IMR-90 (cell line): ENCODE measurements around the gene SERPINA3. TPM values are rescaled to one million over a fixed set of nuclear protein-coding genes. Genes with fewer than 3 reads are reported as not detected.

ENCODE experiments used
- ATAC-seq: fragments of 200-7000 bp; cut with Tn5 transposase; 2 replicates; pipeline ENCODE4 v1.9.1; 2020; ENCODE audit warnings: low read depth, mild to moderate bottlenecking, moderate library complexity
- BruUV-seq: library from RNA; stranded (reverse); fragments of 400-500 nt; replicated peaks from 2 replicates; lab custom pipeline; 2021; lab: Mats Ljungman, UMichigan
- CTCF ChIA-PET: fragments of 300-600 bp; formaldehyde crosslinking; extraction: SDS; loops from one replicate; lab custom pipeline; 2021; ENCODE audit warnings: antibody characterized with exemption; lab: Yijun Ruan, JAX
- POLR2A ChIA-PET: fragments of 300-600 bp; sonication (Branson Sonifier 250); formaldehyde crosslinking; loops from one replicate; lab custom pipeline; 2022; ENCODE audit warnings: antibody characterized with exemption; ENCODE audit not compliant: unreplicated experiment; lab: Charles Lee
- DNase-seq: peaks from one replicate; pipeline ENCODE4 v3.0.0; 2013
- H2AFZ ChIP-seq: replicated peaks from 2 replicates; pipeline ENCODE3; 2013; ENCODE audit warnings: low read length, mild to moderate bottlenecking; ENCODE audit not compliant: poor library complexity
- H2AK5ac ChIP-seq: 2 replicates; pipeline ENCODE4 v1.6.1; 2013; ENCODE audit warnings: low read depth, low read length, inconsistent platforms
- H2AK9ac ChIP-seq: replicated peaks from 2 replicates; pipeline ENCODE3; 2013; ENCODE audit warnings: mild to moderate bottlenecking, low read depth, low read length, moderate library complexity; ENCODE audit not compliant: poor library complexity
- H2BK120ac ChIP-seq: 2 replicates; pipeline ENCODE4 v1.6.1; 2013; ENCODE audit warnings: low read depth, low read length, inconsistent platforms
- H2BK15ac ChIP-seq: 3 replicates; pipeline ENCODE4 v1.6.1; 2013; ENCODE audit warnings: low read depth, low read length, inconsistent platforms
- H2BK20ac ChIP-seq: 2 replicates; pipeline ENCODE4 v1.6.1; 2013; ENCODE audit warnings: low read depth, mild to moderate bottlenecking, inconsistent platforms, low read length, moderate library complexity
- H2BK5ac ChIP-seq: 2 replicates; pipeline ENCODE4 v1.6.1; 2013; ENCODE audit warnings: mild to moderate bottlenecking, low read depth, low read length, inconsistent platforms; ENCODE audit not compliant: poor library complexity, severe bottlenecking
- H3K14ac ChIP-seq: replicated peaks from 2 replicates; pipeline ENCODE4 v1.6.1; 2013; ENCODE audit warnings: low read depth, low read length, inconsistent platforms
- H3K18ac ChIP-seq: 2 replicates; pipeline ENCODE4 v1.6.1; 2013; ENCODE audit warnings: low read depth, low read length, control low read depth
- H3K23ac ChIP-seq: 2 replicates; pipeline ENCODE4 v1.6.1; 2013; ENCODE audit warnings: low read depth, low read length, inconsistent platforms
- H3K27ac ChIP-seq: 2 replicates; pipeline ENCODE4 v1.5.1; 2013; ENCODE audit warnings: mild to moderate bottlenecking, control low read depth, low read length; ENCODE audit not compliant: insufficient read depth
- H3K27me3 ChIP-seq: 2 replicates; pipeline ENCODE4 v1.6.1; 2013; ENCODE audit warnings: low read length; ENCODE audit not compliant: control insufficient read depth, insufficient read depth
- H3K36me3 ChIP-seq: 2 replicates; pipeline ENCODE4 v1.6.1; 2013; ENCODE audit warnings: low read length, mixed read lengths; ENCODE audit not compliant: control insufficient read depth, insufficient read depth
- H3K4ac ChIP-seq: 2 replicates; pipeline ENCODE4 v1.6.1; 2013; ENCODE audit warnings: low read depth, low read length, inconsistent platforms
- H3K4me1 ChIP-seq: 2 replicates; pipeline ENCODE4 v1.6.1; 2013; ENCODE audit warnings: low read length, mixed read lengths; ENCODE audit not compliant: control insufficient read depth, insufficient read depth
- H3K4me2 ChIP-seq: 2 replicates; pipeline ENCODE4 v1.6.1; 2013; ENCODE audit warnings: low read depth, mild to moderate bottlenecking, control low read depth, low read length, moderate library complexity
- H3K4me3 ChIP-seq: 2 replicates; pipeline ENCODE4 v1.5.1; 2013; ENCODE audit warnings: low read depth, mild to moderate bottlenecking, control low read depth, low read length, moderate library complexity; ENCODE audit not compliant: insufficient read depth
- H3K56ac ChIP-seq: 2 replicates; pipeline ENCODE4 v1.6.1; 2013; ENCODE audit warnings: low read length, inconsistent platforms; ENCODE audit not compliant: insufficient read depth; ENCODE audit errors: extremely low read depth
- H3K79me1 ChIP-seq, 2 experiments: 2 replicates each; pipeline ENCODE4 v1.6.1; 2013; ENCODE audit warnings: low read length in 2 of 2, inconsistent platforms in 1 of 2, low read depth in 1 of 2
- H3K9ac ChIP-seq: 2 replicates; pipeline ENCODE4 v1.6.1; 2013; ENCODE audit warnings: low read depth, low read length, control low read depth
- H3K9me1 ChIP-seq: 2 replicates; pipeline ENCODE4 v1.6.1; 2013; ENCODE audit warnings: low read length, inconsistent platforms; ENCODE audit not compliant: insufficient read depth
- H3K9me3 ChIP-seq: 2 replicates; pipeline ENCODE4 v1.6.1; 2013; ENCODE audit warnings: low read length; ENCODE audit not compliant: control insufficient read depth, insufficient read depth
- H4K20me1 ChIP-seq: 2 replicates; pipeline ENCODE4 v1.6.1; 2013; ENCODE audit warnings: low read length, inconsistent platforms; ENCODE audit not compliant: insufficient read depth
- H4K5ac ChIP-seq: 2 replicates; pipeline ENCODE4 v1.6.1; 2013; ENCODE audit warnings: mild to moderate bottlenecking, low read depth, low read length, control low read depth
- H4K8ac ChIP-seq, 2 experiments: 2 replicates each; pipeline ENCODE4 v1.6.1; 2013; ENCODE audit warnings: low read depth in 2 of 2, low read length in 2 of 2, control low read depth in 1 of 2, inconsistent platforms in 1 of 2
- H4K91ac ChIP-seq: 2 replicates; pipeline ENCODE4 v1.6.1; 2013; ENCODE audit warnings: low read depth, low read length, inconsistent platforms; ENCODE audit not compliant: insufficient read depth
- BHLHE40 ChIP-seq: fragments of 150-350 bp; IDR thresholded peaks from 2 replicates; pipeline ENCODE4 v1.6.1; 2016; ENCODE audit warnings: mild to moderate bottlenecking, low read depth, low read length
- CEBPB ChIP-seq: IDR thresholded peaks from 2 replicates; pipeline ENCODE4 v1.6.1; 2012; ENCODE audit warnings: low read depth, low read length, improper control_type of control experiment
- CHD1 ChIP-seq: IDR thresholded peaks from 2 replicates; pipeline ENCODE4 v1.6.1; 2012; ENCODE audit warnings: low read depth, low read length, improper control_type of control experiment
- CTCF ChIP-seq: conservative IDR thresholded peaks from 2 replicates; pipeline ENCODE4 v1.5.1; 2012; ENCODE audit warnings: mild to moderate bottlenecking, low read depth, low read length, improper control_type of control experiment
- FOS ChIP-seq: fragments of 150-350 bp; IDR thresholded peaks from 2 replicates; pipeline ENCODE4 v1.6.1; 2016; ENCODE audit warnings: low read depth, low read length
- MAFK ChIP-seq: IDR thresholded peaks from 2 replicates; pipeline ENCODE4 v1.6.1; 2012; ENCODE audit warnings: low read depth, low read length, improper control_type of control experiment
- MAZ ChIP-seq: IDR thresholded peaks from 2 replicates; pipeline ENCODE4 v1.6.1; 2012; ENCODE audit warnings: low read depth, mild to moderate bottlenecking, low read length, improper control_type of control experiment, moderate library complexity, borderline replicate concordance
- MXI1 ChIP-seq: IDR thresholded peaks from 2 replicates; pipeline ENCODE4 v1.6.1; 2012; ENCODE audit warnings: low read depth, mild to moderate bottlenecking, low read length, moderate library complexity, borderline replicate concordance
- NFE2L2 ChIP-seq: fragments of 150-350 bp; IDR thresholded peaks from 2 replicates; pipeline ENCODE4 v1.6.1; 2016; ENCODE audit warnings: low read depth, mild to moderate bottlenecking, low read length
- POLR2A ChIP-seq: IDR thresholded peaks from 2 replicates; pipeline ENCODE4 v1.6.1; 2012; ENCODE audit warnings: mild to moderate bottlenecking, low read depth, low read length
- RAD21 ChIP-seq: IDR thresholded peaks from 2 replicates; pipeline ENCODE4 v1.6.1; 2012; ENCODE audit warnings: low read length, improper control_type of control experiment
- RCOR1 ChIP-seq: IDR thresholded peaks from 2 replicates; pipeline ENCODE4 v1.6.1; 2012; ENCODE audit warnings: mild to moderate bottlenecking, low read length, improper control_type of control experiment; ENCODE audit not compliant: insufficient replicate concordance
- RFX5 ChIP-seq: IDR thresholded peaks from 2 replicates; pipeline ENCODE4 v1.8.0; 2012; ENCODE audit warnings: low read depth, mild to moderate bottlenecking, low read length, moderate library complexity
- SMC3 ChIP-seq: fragments of 150-350 bp; IDR thresholded peaks from 2 replicates; pipeline ENCODE4 v1.6.1; 2016; ENCODE audit warnings: low read depth, mild to moderate bottlenecking, antibody characterized with exemption, low read length, moderate library complexity
- WGBS, 2 experiments: methylation state at CpG; one replicate each; pipeline versions ENCODE4 v1.1.5 to v1.1.7; 2013; ENCODE audit warnings: missing lambda C conversion rate in 2 of 2; ENCODE audit not compliant: insufficient read length in 1 of 2; ENCODE audit errors: extremely low coverage in 2 of 2; 5-methylcytosine and 5-hydroxymethylcytosine counted together
- dilution Hi-C: fragments of 300-500 bp; cut with HindIII; formaldehyde crosslinking; loops from one replicate; pipeline ENCODE4 v1.14.3; 2018; ENCODE audit warnings: low sequenced_read_pairs; ENCODE audit not compliant: unreplicated experiment
- in situ Hi-C: fragments of 300-500 bp; cut with MboI; formaldehyde crosslinking; loops from 3 replicates; pipeline ENCODE4 v1.14.3; 2019; ENCODE audit warnings: low sequenced_read_pairs, inconsistent platforms, mixed read lengths
- intact Hi-C: fragments of 100-400 bp; cut with micrococcal nuclease; formaldehyde crosslinking; loops from 2 replicates; pipeline ENCODE4 v1.10.0; 2022
- polyA plus RNA-seq, 3 experiments: library from polyadenylated mRNA; depleted of rRNA; stranded (reverse); fragments of >200 nt; gene quantifications; 2 replicates each; pipeline ENCODE4 v1.2.3, GENCODE V29; 2012; ENCODE audit warnings: low replicate concordance in 1 of 3
- total RNA-seq: library from RNA; depleted of rRNA; stranded (reverse); fragments of >200 nt; gene quantifications from 2 replicates; pipeline ENCODE4 v1.2.3, GENCODE V29; 2012
- TF ChIP-seq, protein P1 (sequence below): fragments of 150-350 bp; IDR thresholded peaks from 2 replicates; pipeline ENCODE4 v1.6.1; 2017; ENCODE audit warnings: mild to moderate bottlenecking, antibody characterized with exemption, low read length, low read depth

SERPINA3 gene
- total and polyA plus RNA-seq, 2 of the 4 experiments (the other 2 are of a cell fraction) = 0.36 to 0.48 TPM

DNA sequence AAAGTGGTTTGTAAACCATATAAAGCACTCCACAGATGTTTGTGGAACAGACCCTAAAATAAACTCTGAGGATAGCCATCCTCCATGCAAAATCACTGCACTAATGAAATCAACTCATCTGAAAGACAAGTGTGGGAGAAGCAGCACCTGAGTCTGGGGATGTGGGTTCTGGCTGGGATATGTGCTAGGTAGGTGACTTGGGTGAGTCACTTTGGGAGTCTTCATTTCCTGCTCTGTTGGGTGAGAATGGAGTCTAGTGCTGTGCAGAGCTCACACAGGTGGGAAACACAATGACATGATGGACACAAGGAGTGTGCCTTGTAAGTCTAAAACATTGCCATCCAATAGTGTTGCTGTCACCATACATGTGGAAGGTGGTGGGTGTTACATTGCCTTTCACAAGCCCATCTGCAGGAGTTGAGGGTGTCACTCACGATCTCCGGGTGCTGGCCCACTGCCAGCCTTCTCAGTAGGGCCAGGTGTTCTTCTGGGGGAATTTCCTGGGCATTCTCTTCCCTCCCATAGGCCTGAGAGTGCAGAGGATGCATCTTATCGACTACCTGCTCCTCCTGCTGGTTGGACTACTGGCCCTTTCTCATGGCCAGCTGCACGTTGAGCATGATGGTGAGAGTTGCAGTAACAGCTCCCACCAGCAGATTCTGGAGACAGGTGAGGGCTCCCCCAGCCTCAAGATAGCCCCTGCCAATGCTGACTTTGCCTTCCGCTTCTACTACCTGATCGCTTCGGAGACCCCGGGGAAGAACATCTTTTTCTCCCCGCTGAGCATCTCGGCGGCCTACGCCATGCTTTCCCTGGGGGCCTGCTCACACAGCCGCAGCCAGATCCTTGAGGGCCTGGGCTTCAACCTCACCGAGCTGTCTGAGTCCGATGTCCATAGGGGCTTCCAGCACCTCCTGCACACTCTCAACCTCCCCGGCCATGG lies 49.0 kb upstream of the SERPINA3 start:
- no peak overlapping the region for H2BK15ac ChIP-seq
- no peaks in the 10 kb centered on the region for H3K79me1 ChIP-seq
- no peak overlapping the region for H2AK9ac ChIP-seq
- WGBS, 2 experiments = 84% methylated on average over 10 of the region's 16 CpGs; no CpG with 5 or more reads in 1 of the 2 experiments
- H2AK5ac ChIP-seq = no peak overlapping the region
- H3K27ac ChIP-seq = no peak overlapping the region
- H3K4me2 ChIP-seq = no peak overlapping the region
- no peak overlapping the region for H3K56ac ChIP-seq
- H3K4me3 ChIP-seq = no peak overlapping the region
- ATAC-seq = no peak
- no peaks in the 10 kb centered on the region for H3K9me1 ChIP-seq
- no peaks in the 10 kb centered on the region; the same call in 1 of the 2 replicates for H3K27me3 ChIP-seq
- POLR2A ChIA-PET = no interaction called here
- no peak overlapping the region for H3K18ac ChIP-seq
- no peak overlapping the region for H4K5ac ChIP-seq
- no peak overlapping the region for H3K14ac ChIP-seq
- H2BK120ac ChIP-seq = no peak overlapping the region
- H3K9ac ChIP-seq = no peak overlapping the region
- H3K4me1 ChIP-seq = no peaks in the 10 kb centered on the region
- no peak overlapping the region for H4K91ac ChIP-seq
- CTCF ChIA-PET = no interaction called here
- H3K23ac ChIP-seq = no peak overlapping the region
- no peak overlapping the region for H3K4ac ChIP-seq
- H2BK5ac ChIP-seq = no peak overlapping the region
- dilution Hi-C loops (no loop called here), intact Hi-C loops (no loop called here), in situ Hi-C loops (no loop called here)
- H4K20me1 ChIP-seq = no peaks in the 10 kb centered on the region
- H3K9me3 ChIP-seq = peaks cover 2% of the 10 kb centered on the region; the same call in 1 of the 2 replicates
- H2AFZ ChIP-seq = no peak overlapping the region
- H2BK20ac ChIP-seq = no peak overlapping the region
- no peak for DNase-seq
- H3K36me3 ChIP-seq = no peaks in the 10 kb centered on the region
- no peak overlapping the region for H4K8ac ChIP-seq
- no TSS peak for BruUV-seq
- no peak for TF ChIP-seq SMC3
- TF ChIP-seq BHLHE40 = no peak
- no peak for TF ChIP-seq CHD1
- TF ChIP-seq CEBPB = no peak
- no peak for TF ChIP-seq MAZ
- no peak for TF ChIP-seq CTCF
- TF ChIP-seq RFX5 = no peak
- TF ChIP-seq RAD21 = no peak
- no peak for TF ChIP-seq NFE2L2
- no peak for TF ChIP-seq POLR2A
- TF ChIP-seq MXI1 = no peak
- TF ChIP-seq, protein P1, sequence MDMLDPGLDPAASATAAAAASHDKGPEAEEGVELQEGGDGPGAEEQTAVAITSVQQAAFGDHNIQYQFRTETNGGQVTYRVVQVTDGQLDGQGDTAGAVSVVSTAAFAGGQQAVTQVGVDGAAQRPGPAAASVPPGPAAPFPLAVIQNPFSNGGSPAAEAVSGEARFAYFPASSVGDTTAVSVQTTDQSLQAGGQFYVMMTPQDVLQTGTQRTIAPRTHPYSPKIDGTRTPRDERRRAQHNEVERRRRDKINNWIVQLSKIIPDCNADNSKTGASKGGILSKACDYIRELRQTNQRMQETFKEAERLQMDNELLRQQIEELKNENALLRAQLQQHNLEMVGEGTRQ = no peak
- no peak for TF ChIP-seq RCOR1
- no peak for TF ChIP-seq MAFK
- TF ChIP-seq FOS = no peak
